ENCODE data around the gene LTV1. TPM values are rescaled to one million over a fixed set of nuclear protein-coding genes. Genes with fewer than 3 reads are reported as not detected.

LTV1 gene
- total RNA-seq (2022; extraction: Qiagen RNA extraction), result 29.6 to 38.9 TPM (median 31.8 TPM) in 5 replicates

GRCh38 chr6:143842902-143843676 lies at the start of gene LTV1:
Gene LTV1, plus strand, starts transcription at chr6:143843338. Its CDS starts 140 bp downstream, at chr6:143843478.

GRCh38 chr6:143864234-143864633 lies 21.1 kb downstream of the LTV1 start, which contains the start of gene ZC2HC1B:
Gene ZC2HC1B, plus strand, starts transcription at chr6:143864474. Its CDS starts 66 bp downstream, at chr6:143864540.

Other genes with a start within 250 kb of the LTV1 start
- 3.3 to 5.2 TPM (median 3.8 TPM) in 5 replicates for gene PHACTR2, start 165.4 kb upstream of the LTV1 start, total RNA-seq (2022; extraction: Qiagen RNA extraction)
- not detected in 5 replicates for gene ZC2HC1B, start 21.1 kb downstream of the LTV1 start, total RNA-seq (2022; extraction: Qiagen RNA extraction)
- gene PLAGL1, start 164.9 kb downstream of the LTV1 start, total RNA-seq (2022; extraction: Qiagen RNA extraction), result 6.7 to 8.5 TPM (median 7.0 TPM) in 5 replicates